Osteocyte (in vitro differentiated cells): Measurements from ENCODE around the gene SEC24A. TPM values are rescaled to one million over a fixed set of nuclear protein-coding genes. Genes with fewer than 3 reads are reported as not detected.
A peak's percentile ranks its signal among the peaks of the same experiment; 100 is the strongest.

Source experiments
- DNase-seq: peaks from one replicate; pipeline ENCODE4 v3.0.0; 2021; ENCODE audit warnings: mixed read lengths; ENCODE audit not compliant: unreplicated experiment; ENCODE audit errors: extremely low spot score
- H3K27ac Mint-ChIP-seq: one replicate; pipeline ENCODE4 v1.8.0; 2021; ENCODE audit warnings: mild to moderate bottlenecking, mixed read lengths; ENCODE audit not compliant: unreplicated experiment
- H3K27me3 Mint-ChIP-seq: one replicate; pipeline ENCODE4 v1.8.0; 2021; ENCODE audit warnings: mixed read lengths; ENCODE audit not compliant: unreplicated experiment
- H3K36me3 Mint-ChIP-seq: one replicate; pipeline ENCODE4 v1.8.0; 2021; ENCODE audit warnings: mixed read lengths; ENCODE audit not compliant: unreplicated experiment
- H3K4me1 Mint-ChIP-seq: one replicate; pipeline ENCODE4 v1.8.0; 2021; ENCODE audit warnings: mixed read lengths; ENCODE audit not compliant: unreplicated experiment
- H3K4me3 Mint-ChIP-seq: one replicate; pipeline ENCODE4 v1.8.0; 2021; ENCODE audit warnings: mild to moderate bottlenecking, moderate library complexity, mixed read lengths; ENCODE audit not compliant: unreplicated experiment
- H3K9me3 Mint-ChIP-seq: one replicate; pipeline ENCODE4 v1.8.0; 2021; ENCODE audit warnings: mixed read lengths; ENCODE audit not compliant: unreplicated experiment
- total RNA-seq: library from RNA; stranded (reverse); gene quantifications from 2 replicates; pipeline ENCODE4 v1.2.1, GENCODE V29; 2021
- TF ChIP-seq, protein P1 (sequence below): fragments of 200-600 bp; sonication (generic); IDR thresholded peaks from 2 replicates; pipeline ENCODE4 v1.5.0; 2021; ENCODE audit warnings: antibody characterized with exemption, mild to moderate bottlenecking, moderate library complexity

The SEC24A gene
- total RNA-seq, 1 donor from 2014 or later = 38.9 TPM

GRCh38 chr5:134606726-134607125 is 41.9 kb upstream of the SEC24A start:
- TF ChIP-seq, protein P1, sequence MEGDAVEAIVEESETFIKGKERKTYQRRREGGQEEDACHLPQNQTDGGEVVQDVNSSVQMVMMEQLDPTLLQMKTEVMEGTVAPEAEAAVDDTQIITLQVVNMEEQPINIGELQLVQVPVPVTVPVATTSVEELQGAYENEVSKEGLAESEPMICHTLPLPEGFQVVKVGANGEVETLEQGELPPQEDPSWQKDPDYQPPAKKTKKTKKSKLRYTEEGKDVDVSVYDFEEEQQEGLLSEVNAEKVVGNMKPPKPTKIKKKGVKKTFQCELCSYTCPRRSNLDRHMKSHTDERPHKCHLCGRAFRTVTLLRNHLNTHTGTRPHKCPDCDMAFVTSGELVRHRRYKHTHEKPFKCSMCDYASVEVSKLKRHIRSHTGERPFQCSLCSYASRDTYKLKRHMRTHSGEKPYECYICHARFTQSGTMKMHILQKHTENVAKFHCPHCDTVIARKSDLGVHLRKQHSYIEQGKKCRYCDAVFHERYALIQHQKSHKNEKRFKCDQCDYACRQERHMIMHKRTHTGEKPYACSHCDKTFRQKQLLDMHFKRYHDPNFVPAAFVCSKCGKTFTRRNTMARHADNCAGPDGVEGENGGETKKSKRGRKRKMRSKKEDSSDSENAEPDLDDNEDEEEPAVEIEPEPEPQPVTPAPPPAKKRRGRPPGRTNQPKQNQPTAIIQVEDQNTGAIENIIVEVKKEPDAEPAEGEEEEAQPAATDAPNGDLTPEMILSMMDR = no peak
- Mint-ChIP-seq H3K36me3 (peaks cover 49% of the 10 kb centered on the region), H3K27ac (no peak overlapping the region), H3K9me3 (no peaks in the 10 kb centered on the region), H3K4me1 (no peaks in the 10 kb centered on the region), H3K27me3 (no peaks in the 10 kb centered on the region), H3K4me3 (no peak overlapping the region)
- no peak for DNase-seq

DNA sequence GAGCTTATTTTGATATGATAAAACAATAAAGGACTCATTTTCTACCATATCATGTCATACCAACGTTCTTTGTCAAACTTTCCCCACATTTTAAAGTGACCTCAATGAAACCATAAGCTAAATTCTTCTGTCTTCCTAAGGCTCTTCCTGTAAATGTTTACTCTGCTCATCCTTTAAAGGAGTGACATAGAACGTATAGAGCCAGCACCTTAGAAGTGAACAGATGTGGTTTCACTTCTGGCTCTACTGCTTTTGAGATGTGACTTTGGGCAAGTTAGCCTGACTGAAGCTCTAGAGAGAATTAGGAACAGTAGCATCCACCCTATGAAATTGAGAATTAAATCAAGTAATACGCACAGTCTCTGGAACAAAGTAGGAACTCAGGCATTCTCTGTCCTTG is 40.0 kb upstream of the SEC24A start:
- H3K27ac Mint-ChIP-seq = no peak overlapping the region
- no peaks in the 10 kb centered on the region for H3K9me3 Mint-ChIP-seq
- TF ChIP-seq, protein P1 = no peak
- no peak overlapping the region for H3K4me3 Mint-ChIP-seq
- no peaks in the 10 kb centered on the region for H3K4me1 Mint-ChIP-seq
- DNase-seq = no peak
- H3K36me3 Mint-ChIP-seq = peaks cover 48% of the 10 kb centered on the region
- H3K27me3 Mint-ChIP-seq = no peaks in the 10 kb centered on the region

- no peak for DNase-seq
Observed at GRCh38 chr5:134609232-134609851, 39.2 kb upstream of the SEC24A start.

DNA sequence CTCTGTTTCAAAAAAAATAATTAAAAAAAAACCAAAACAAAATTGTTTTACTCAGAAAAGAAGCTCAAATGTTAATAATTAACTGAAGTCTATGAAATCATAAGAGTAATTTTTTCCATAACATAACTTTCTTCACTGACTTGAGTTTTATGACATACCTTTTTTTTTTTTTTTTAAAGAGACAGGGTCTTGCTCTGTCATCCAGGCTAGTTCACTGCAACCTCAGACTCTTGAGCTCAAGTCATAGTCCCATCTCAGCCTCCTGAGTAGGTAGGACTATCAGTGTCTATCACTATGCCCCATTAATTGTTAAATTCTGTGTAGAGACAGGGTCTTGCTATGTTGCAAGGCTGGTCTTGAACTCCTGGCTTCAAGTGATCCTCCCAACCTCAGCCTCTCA is 37.9 kb upstream of the SEC24A start:
- H3K9me3 Mint-ChIP-seq = no peaks in the 10 kb centered on the region
- H3K36me3 Mint-ChIP-seq = peaks cover 49% of the 10 kb centered on the region
- no peaks in the 10 kb centered on the region for H3K27me3 Mint-ChIP-seq
- H3K4me1 Mint-ChIP-seq = no peaks in the 10 kb centered on the region
- no peak for DNase-seq
- H3K4me3 Mint-ChIP-seq = no peak overlapping the region
- H3K27ac Mint-ChIP-seq = peak overlapping the region; percentile 18
- TF ChIP-seq, protein P1 = no peak

More at GRCh38 chr5:134609232-134609851, 39.2 kb upstream of the SEC24A start:
- H3K4me1 Mint-ChIP-seq = no peaks in the 10 kb centered on the region
- TF ChIP-seq, protein P1 = no peak
- no peaks in the 10 kb centered on the region for H3K9me3 Mint-ChIP-seq
- H3K27me3 Mint-ChIP-seq = no peaks in the 10 kb centered on the region
- no peak overlapping the region for H3K27ac Mint-ChIP-seq
- peaks cover 50% of the 10 kb centered on the region for H3K36me3 Mint-ChIP-seq
- H3K4me3 Mint-ChIP-seq = no peak overlapping the region

GRCh38 chr5:134611515-134611914 is 37.1 kb upstream of the SEC24A start:
- H3K27me3 Mint-ChIP-seq = no peaks in the 10 kb centered on the region
- no peak overlapping the region for H3K4me3 Mint-ChIP-seq
- TF ChIP-seq, protein P1 = no peak
- no peak overlapping the region for H3K27ac Mint-ChIP-seq
- peak; percentile 38 for DNase-seq
- H3K4me1 Mint-ChIP-seq = no peaks in the 10 kb centered on the region
- H3K36me3 Mint-ChIP-seq = peaks cover 44% of the 10 kb centered on the region
- no peaks in the 10 kb centered on the region for H3K9me3 Mint-ChIP-seq
